AG09309 (cell line): ENCODE results near the gene VAPB.

Experiments used
- DNase-seq: peaks from one replicate; pipeline ENCODE4 v3.0.0-alpha.2; 2010; ENCODE audit warnings: low read depth
- H3K4me3 ChIP-seq: 2 replicates; pipeline ENCODE4 v1.5.1; 2011; ENCODE audit warnings: mild to moderate bottlenecking, low read depth, low read length, moderate library complexity; ENCODE audit not compliant: control insufficient read depth
- CTCF ChIP-seq: IDR thresholded peaks from 2 replicates; pipeline ENCODE4 v1.5.1; 2011; ENCODE audit warnings: mild to moderate bottlenecking, low read depth, low read length, inconsistent platforms; ENCODE audit not compliant: insufficient read depth, control insufficient read depth; ENCODE audit errors: missing control alignments

The VAPB gene

GRCh38 chr20:58432186-58432954 lies 43.3 kb downstream of the VAPB start:
- DNase-seq = no peak
- TF ChIP-seq CTCF = no peak
- H3K4me3 ChIP-seq = no peak overlapping the region

DNA sequence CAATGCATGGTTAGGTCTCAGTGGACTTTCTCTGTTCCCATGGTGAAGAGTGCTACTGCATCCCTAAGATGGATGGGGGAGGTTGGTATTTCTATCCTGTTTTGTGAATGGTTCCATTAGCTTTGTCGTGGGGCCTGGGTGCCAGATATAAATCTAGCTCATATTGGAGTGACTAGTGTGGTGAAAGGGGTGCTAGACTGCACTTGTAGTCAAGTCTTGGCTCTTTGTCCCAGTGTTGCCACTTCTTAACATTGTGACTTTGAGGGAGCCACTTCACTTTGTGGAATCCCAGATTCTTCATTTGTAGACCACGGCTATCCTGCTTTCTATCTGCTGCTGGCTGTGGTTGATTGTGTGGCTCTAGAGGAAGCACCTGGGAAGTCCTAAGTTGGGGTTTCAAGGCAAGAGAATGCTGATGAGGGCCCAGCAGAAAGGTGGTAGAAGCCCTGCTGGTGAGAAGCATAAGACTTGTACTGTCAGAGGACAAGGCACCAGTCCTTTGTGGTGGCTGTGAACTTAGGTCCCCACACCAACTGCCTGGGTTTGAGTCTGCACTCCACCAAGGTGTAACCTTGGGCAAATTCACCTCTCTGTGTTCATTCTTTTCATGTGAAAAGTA lies 44.1 kb downstream of the VAPB start:
- TF ChIP-seq CTCF = no peak
- no peak for DNase-seq
- no peak overlapping the region for H3K4me3 ChIP-seq

- no peak for TF ChIP-seq CTCF
- no peak overlapping the region for H3K4me3 ChIP-seq
- no peak for DNase-seq
Observed at GRCh38 chr20:58433759-58434158, 44.7 kb downstream of the VAPB start.

- no peak overlapping the region for H3K4me3 ChIP-seq
- no peak for DNase-seq
- no peak for TF ChIP-seq CTCF
Observed at GRCh38 chr20:58434326-58434725, 45.3 kb downstream of the VAPB start.

DNA sequence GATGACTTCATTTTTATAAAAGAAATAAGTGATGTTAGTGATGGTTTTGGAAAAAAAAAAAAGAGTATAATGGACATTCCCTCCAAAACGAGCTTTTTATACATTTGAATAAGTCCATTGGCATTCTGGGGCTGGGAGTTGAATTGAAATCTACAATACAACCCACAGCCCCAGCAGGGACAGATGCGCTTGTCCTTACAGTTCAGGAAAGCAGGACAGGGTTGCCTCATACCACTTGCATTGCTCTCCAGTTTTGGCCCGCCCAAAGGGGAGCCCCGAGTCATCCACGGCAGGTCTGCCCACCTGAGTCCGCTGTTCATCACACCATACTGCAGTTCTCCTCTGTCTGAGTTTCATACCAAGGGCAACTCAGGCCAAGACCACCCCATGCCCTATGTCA lies 46.2 kb downstream of the VAPB start:
- DNase-seq = no peak
- no peak overlapping the region for H3K4me3 ChIP-seq
- no peak for TF ChIP-seq CTCF

DNA sequence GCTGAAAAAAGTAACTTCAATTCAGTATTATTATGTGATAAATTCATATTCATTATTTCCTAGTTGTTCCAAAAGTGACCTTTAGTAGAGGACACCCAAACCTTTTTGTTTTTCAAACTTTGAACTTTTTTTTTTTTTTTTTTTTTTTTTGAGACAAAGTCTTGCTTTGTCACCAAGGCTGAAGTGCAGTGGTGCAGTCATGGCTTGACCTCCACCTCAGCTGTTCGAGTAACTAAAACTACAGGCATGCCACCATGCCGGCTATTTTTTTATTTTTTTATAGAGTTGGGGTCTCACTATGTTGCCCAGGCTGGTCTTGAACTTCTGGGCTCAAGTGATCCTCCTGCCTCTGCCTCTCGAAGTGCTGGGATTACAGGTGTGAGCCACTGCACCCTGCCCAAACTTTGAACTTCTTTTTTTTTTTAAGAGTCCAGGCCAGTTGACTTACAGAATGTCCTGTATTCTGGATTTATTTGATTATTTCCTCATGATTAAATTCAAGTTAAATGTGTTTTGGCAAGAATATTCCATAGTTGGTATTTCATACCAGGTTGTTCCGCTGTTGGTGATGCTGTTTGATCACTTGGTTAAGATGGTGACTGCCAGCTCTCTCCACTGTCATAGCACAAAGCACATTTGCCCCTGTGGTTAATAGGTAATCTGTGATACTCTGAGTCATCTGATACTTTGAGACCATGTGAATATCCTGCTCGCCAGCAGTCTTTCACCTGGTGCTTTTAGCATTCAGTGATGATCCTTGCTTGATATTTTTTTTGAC lies 48.0 kb downstream of the VAPB start:
- H3K4me3 ChIP-seq = no peak overlapping the region
- no peak for DNase-seq
- no peak for TF ChIP-seq CTCF
